Left renal cortex interstitium (tissue), 4 donors: ENCODE results near the gene DOCK2. TPM values are rescaled to one million over a fixed set of nuclear protein-coding genes. Genes with fewer than 3 reads are reported as not detected.
A peak's percentile ranks its signal among the peaks of the same experiment; 100 is the strongest.
"Not testable (repeated sequence)": the region's sequence is repeated elsewhere in the genome, so short reads cannot be mapped to it uniquely, and the experiment has no call there.

ENCODE experiments used
- DNase-seq, 4 donors: peaks; one replicate each; pipeline ENCODE4 v3.0.0-alpha.2; 2013; ENCODE audit warnings: low read depth in 4 of 4, low spot score in 2 of 4, missing footprints in 1 of 4
- polyA plus RNA-seq, 4 donors: library from polyadenylated mRNA; unstranded; fragments of 120-200 nt; gene quantifications; one replicate each; pipeline ENCODE4 v1.2.1, GENCODE V29; 2013; ENCODE audit not compliant: insufficient read length in 4 of 4

Gene DOCK2
- polyA plus RNA-seq, 4 donors: 2.1 to 3.4 (median 3.0) TPM

DNA sequence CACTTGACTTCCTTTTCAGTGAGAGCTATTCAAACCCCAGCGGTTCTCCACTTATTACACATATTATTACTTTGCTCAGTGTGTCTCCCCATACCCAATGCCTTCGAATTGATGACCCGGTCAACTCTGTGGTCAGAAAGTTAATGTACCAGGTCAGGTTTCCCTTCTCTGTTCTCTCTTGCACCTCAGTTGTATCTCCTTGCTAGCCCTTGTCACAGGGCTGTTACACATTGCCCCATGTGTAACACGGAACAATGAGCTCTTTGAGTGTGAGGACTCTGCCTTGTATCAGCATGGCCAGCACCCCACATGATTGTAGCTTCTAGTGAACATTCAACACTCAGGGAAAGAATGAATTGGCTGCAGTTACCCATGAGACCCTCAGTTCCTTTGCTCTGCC, 73.6 kb downstream of the DOCK2 start:
- DNase-seq: no peak

DNA sequence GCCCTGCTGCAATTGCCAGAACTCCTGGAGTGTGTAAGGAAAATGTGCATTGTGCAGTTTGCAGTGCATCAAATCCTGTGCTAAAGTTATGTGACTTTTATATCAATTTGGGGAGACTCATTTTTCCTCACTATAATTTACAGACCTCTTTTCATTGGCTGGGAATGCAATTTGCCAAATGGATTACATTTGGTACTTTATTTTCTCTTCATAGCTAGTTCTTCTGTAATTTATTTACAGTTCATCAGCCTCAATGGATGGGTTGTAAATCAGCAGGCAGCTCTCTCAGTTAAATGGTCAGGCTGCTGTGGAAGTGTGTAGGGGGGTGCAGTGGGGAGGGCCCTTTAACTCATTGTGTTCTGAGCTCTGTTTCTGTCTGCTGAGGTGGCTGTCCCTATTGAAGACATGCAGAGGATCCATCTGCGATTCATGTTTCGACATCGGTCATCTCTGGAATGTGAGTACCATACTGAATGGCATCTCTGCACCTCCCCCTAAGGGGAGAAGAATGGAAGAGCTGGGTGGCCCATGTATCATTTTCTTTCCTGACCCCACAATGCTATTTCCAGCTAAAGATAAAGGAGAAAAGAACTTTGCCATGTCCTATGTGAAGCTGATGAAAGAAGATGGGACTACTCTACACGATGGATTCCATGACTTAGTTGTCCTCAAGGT, 74.6 kb downstream of the DOCK2 start:
- peak in 3 of 4 donors; percentile 52 to 59 (median 58) for DNase-seq

DNA sequence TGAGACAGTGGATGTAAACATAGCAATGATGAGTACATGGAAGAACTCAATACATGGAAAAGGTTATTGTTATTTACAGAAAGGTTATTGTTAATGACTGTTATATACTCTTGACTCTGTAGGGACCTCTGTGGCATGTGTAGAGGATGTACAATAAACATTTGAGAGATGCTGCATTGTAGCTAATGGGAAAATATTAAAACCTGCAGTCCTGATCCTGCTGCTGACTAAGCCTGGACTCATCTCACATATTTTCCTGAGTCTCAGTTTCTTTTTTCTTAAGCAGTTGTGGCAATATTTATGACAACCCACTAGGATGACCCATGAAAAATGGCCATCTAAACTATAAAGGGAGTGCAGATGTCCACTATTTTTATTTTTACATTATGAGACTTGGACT, 75.4 kb downstream of the DOCK2 start:
- DNase-seq: no peak

DNA sequence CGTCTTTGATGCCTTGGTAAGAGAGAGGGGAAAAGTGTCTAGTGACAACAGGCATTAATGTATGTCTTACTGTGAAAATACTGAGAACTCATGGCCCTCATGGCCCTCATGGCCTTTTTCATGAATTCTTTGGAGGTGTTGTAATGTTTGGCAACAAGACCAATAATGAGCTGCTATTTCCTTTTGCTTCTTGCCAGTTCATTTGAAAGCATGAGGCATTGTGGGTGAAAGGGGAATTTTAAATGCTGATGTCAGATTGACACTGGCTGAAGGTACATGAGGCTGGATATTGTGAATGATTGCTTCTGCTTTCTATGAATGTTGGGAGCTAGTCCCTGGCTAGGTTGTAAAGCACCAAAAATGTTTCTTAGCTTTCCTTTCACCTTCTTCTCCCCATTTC, 79.2 kb downstream of the DOCK2 start:
- no peak for DNase-seq

DNA sequence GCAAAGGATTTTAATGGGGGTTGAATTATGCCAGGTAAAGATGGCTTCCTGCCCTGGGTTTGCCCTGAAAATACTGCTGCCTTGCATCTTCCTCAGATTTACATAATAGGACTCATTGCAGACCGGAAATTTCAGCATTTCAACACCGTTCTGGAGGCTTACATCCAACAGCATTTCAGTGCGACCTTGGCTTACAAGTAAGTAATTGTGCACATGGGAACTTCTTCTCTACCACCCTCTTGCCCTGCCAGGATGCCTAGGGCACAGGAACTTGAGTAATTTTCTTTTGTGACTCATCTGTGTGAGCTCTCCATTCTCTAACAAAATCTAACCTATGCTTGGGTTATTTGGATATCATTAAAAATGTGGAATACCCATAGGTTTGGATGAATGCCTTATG, 80.2 kb downstream of the DOCK2 start:
- no peak for DNase-seq

DNA sequence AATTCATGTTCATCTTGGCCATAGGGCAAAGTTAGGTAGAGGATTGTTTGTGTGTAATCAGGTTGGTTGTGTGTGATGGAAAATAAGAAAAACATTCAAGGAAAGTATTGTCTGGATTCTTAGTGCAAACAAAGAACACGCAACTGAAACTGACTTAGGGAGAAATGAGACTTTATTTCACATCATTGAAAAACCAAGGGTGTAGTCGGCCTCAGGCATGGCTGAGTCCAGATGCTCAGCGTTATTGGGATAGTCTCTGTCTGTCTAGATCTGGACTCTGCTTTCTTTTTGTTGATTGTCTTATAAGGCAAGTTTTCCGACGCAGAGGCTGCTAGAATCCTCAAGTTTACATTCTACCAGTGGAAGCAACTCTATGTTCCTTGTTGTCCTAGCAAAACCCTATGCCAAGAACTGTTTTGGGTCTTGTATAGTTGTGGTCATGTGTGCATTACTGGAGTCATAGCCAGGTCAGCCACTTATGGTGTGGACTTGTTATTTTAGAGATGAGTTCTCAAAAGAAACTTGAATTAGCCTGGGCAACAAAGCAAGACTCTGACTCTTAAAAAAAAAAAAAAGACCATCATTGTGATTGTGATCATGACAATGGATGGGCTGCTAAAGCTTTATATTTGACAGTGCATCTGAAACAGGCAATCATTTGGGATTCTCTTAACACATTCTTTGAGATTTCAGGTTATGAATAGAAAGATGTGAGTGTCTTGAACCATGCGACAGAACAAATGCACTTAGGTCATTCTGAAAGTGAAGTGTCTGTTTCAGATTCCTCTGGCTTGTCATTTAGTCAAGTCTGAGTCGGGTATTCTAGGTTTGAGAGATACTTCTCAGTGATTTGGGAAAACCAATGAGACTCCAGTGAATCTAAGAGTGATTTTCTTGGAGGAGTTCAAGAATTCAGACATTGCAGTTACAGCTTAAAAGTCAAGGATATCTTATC, 82.6 kb downstream of the DOCK2 start:
- no peak for DNase-seq

DNA sequence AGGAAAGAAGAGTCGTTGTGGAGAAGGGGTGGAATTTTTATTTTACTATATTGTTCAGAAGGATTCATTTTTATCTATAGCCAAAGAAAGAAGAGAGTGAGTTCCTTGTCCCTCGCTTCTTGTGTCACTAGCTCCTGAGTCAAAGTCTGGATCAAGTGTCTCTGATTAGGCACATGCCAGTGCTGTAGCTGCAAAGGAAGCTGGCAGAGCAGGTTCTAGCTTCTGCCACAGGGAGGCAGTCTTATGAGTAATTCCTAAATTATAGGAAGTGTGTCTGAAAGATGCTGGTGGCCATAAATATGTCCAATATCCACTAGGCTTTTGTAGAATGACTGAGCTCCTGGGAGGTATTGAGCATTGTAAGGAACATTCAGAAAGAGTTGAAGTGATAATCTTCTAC, 84.7 kb downstream of the DOCK2 start:
- DNase-seq: no peak

DNA sequence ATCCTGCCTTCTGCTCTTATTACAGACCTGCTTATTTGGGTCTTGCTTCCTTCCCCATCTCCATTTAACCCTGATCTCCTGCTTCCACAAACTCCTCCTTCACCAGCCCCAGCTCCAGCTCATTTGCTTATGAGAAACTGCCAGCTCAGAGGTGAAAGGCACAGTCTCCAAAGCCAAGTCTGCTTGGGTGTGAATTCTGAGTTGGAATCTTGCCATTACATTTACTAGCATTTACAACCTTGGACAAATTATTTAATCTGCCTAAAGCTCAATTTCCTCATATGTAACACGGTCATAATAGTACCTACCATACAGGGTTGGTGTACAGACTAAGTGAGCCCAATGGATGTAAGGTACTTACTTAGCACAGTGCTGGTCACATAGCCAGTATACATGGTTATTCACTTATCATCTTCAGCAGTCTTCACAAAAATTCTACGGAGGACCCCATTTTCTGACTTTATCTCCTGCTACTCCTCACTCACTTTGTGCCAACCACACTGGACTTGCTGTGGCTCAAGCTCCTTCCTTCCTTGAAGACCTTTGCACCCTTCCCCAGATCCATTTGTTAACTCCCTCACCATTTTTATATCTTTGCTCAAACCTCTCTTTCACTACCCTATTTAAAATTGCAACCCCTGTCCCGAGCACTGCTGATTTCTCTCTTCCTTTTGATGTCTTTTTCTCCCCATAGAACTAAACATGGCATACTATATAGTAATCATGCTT, 86.2 kb downstream of the DOCK2 start:
- no peak for DNase-seq

DNA sequence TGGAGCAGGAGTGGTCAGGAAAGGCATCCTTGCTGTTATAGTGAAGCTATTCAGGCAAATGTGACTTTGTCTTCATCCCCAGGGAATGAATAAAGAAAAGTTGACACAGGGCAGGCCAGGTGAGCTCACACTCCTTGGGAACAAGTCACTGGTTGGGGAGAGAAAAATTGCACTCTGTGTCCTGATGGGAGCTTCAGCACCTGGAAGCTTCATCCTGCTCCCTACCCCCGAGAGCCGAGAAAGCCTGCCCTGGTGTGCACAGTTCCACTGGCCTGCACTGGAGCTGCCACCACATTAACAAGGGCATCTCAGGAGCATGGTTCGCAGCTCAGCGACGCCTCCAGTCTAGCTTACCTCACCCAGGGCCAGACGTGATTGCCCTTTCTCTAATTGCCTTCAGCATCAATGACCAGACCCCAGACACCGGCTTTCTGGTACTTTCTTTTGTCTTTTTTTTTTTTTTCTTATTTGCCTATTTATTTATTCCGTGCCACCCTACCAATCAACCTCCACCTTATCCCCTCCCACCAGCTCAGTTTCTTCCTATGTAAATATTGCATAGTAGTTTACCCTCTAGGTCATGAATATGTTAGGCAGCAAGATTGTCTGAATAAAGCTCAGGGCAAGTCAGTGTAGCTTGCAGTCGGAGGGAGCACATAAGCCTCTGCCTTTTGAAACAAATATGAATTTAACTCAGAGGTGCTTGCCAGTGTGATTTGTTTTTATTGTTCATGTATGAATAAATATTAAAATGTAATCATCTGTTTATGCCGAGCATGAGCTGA, 87.4 kb downstream of the DOCK2 start:
- no peak for DNase-seq

DNA sequence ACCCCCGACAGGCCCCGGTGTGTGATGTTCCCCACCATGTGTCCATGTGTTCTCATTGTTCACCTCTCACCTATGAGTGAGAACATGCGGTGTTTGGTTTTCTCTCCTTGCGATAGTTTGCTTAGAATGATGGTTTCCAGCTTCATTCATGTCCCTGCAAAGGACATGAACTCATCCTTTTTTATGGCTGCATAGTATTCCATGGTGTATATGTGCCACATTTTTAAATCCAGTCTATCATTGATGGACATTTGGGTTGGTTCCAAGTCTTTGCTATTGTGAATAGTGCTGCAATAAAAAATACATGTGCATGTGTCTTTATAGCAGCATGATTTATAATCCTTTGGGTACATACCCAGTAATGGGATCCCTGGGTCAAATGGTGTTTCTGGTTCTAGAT, 88.6 kb downstream of the DOCK2 start:
- not testable (repeated sequence) for DNase-seq

DNA sequence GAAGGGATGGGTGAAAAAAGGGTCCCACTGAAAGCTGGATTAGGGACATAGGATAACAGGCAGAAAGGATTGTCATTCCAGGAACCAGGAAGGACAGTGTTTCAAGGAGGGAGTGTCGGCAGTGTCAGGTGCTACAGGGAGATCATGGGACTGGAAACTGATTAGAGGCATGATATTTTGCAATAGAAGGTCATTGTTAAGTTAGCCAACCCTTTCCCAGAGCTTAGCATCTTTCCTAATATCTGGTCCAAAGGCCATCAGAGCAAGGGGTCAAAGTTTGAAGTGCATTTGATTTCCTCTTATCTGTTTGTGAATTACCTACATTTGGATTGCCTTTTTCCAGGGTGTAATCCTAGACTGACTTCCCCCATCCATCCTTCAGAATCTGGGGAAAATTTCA, 91.3 kb downstream of the DOCK2 start:
- no peak for DNase-seq

DNA sequence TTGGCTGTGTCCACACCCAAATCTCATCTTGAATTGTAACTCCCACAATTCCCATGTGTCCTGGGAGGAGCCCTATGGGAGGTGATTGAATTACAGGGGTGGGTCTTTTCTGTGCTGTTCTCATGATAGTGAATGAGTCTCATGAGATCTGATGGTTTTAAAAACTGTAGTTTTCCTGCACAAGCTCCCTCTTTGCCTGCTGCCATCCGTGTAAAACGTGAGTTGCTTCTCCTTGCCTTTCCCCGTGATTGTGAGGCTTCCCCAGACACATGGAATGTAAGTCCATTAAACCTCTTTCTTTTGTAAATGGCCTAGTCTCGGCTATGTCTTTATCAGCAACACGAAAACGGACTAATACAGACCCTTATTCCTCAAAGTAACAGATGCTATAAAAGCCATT, 94.1 kb downstream of the DOCK2 start:
- no peak for DNase-seq

DNA sequence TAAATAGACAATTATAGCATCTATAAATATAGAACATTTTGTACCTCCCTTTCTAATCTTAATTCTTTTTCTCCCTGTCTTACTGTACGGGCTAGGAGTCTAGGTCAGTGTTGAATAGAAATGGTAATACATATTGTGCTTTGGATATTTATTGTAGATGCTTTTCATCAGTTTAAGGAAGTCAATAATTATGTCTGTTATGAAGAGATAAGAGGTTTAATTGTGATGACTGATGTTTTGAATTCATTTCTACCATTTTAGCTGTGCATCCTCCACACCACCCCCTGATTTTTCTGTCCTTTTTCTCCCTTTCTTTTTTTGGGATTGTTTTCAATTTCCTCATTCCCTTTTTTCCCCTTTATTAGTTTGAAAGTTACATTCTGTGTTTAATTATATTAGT, 95.8 kb downstream of the DOCK2 start:
- no peak for DNase-seq

DNA sequence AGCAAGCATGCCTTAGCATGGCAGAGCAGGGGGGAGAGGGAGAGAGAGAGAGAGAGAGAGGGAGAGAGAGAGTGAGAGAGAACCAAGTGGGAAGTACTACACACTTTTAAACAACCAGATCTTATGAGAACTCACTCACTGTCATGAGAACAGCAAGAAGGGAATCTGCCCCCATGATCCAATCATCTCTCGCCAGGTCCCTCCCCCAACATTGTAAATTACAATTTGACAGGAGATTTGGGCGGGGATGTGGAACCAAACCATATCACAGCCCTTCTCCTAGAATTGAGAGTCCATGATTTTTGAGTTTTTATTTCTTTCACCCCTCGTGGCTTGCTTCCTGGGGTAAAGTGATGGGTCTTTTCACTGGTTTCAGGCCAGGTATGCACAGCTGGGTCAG, 98.8 kb downstream of the DOCK2 start:
- DNase-seq: no peak

DNA sequence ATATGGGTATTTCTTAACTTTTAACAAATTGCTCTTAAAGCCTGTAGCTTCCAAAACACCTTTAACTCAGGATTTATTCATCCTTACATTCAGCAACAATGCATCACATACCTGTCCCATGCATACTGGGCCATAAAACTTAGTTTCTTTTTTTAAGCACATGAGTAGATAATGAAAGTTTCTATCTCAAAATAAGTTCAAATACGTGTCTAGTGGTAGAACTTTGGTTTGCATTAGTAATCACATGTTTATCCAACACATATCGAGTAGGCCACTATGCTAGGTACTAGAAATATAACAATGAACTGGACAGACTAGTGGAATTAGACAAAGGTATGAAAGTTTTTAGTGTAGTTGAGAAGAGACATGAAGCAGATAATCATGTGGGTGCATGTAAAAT, 99.6 kb downstream of the DOCK2 start:
- DNase-seq: no peak

DNA sequence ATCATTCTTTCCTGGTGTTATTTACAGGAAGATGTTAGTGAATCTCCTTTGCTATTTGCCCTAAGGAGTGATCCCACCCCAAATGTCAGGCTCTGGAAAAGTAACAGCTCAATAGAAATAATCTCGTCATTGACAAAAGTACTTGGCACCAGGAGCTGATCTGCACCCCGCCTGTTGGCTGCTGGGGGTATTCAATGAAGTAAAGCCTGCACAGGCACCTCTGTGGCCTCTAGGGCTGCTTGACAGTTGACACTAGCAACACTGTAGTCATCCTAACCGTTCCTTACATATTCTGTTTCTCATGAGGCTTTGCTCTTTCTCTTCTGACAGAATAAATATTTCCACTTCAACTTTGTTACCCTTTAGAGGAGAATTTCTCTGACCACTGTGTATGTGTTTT, 103.4 kb downstream of the DOCK2 start:
- DNase-seq: no peak

DNA sequence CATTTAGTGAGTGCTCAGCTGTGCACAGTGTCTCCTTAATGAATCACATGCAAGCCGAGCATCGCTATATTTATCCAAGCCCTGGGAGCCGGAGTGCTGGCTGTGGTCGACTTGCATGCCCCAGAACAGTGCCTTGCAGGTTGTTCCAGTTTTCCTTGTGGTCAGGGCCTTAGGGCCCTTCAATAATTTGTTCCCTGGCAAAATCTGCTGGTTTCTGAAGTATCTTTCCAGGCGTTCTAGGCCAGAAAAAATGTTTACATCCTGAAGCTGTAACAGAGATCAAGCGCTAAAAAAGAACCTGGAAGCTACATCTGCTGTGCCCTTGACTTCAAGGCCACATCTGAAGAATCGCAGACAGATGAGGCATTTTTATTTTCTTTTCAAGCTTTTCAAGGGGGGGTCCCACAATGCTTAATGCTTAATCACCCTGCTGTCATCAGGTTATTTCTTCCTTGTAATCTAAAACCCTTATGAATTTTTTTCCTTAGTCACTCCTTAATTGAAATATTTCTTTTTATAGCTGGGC, 105.8 kb downstream of the DOCK2 start:
- no peak for DNase-seq

DNA sequence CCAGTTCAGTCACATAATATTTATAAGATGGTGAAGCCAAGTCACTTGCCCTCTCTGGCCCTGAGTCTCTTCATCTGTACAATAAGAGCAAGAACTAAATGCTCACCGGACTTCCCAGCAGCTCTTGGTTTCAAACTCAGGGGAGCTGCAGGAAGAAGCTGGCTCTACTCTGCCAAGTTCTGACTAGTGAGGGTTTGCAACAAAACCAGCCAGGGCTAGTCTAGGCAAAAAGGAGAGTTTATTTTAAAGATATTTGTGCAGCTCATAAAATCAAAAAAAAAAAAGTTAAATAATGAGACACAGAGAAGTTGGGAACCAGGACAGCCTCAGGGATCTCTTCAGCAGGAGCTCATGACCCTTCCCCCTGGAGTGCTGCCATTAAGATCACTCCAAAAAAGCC, 107.3 kb downstream of the DOCK2 start:
- no peak for DNase-seq

DNA sequence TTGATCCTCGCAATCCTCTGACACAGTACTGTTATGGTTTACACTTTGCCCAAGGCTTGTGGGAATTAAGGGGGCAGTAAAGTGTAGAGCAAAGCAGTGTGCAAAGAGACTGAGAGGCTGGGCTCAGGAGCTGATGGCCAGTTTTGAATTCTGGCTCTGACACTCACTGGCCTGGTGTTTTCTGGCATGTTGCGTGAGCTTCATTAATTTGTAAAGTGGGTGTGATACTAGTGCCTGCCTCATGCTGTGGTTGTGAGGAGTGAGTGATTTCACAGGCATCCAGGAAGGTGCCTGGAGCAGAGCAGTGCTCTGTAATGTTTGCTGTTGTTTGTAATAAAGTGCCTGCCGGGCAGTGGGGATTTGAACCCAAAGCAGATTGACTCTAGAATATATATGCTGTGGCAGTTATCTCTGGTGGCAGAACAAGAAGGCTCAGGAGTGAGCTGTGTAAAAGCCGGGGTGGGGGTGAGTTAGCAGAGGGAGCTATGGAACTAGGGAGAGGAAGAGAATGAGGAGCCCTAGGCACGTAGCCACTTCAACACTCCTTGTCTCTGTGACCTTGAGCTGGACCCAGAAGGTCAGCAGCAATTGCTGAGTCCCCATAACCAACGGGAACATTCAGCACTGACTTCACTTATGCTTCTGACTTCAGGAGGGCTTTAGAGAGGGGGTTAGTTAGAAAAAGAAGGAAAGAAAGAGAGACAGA, 108.5 kb downstream of the DOCK2 start:
- DNase-seq: no peak
